Renal cortex interstitium (tissue), 11 donors: ENCODE results near the gene IRF2. TPM values are rescaled to one million over a fixed set of nuclear protein-coding genes. Genes with fewer than 3 reads are reported as not detected.

Experiments
- DNase-seq, 11 donors: peaks; one replicate each; pipeline ENCODE4 v3.0.0-alpha.2; 2013; ENCODE audit warnings: low read depth in 9 of 11, low spot score in 4 of 11; ENCODE audit errors: extremely low read depth in 1 of 11
- polyA plus RNA-seq, 3 donors: library from polyadenylated mRNA; unstranded; fragments of 120-200 nt; gene quantifications; one replicate each; pipeline ENCODE4 v1.2.1, GENCODE V29; 2013; ENCODE audit not compliant: insufficient read length in 3 of 3

The IRF2 gene
- polyA plus RNA-seq, 3 donors, result 30.9 to 35.1 (median 31.4) TPM

- no peak for DNase-seq
Observed at GRCh38 chr4:184362396-184362795, 112.0 kb downstream of the IRF2 start.

GRCh38 chr4:184361443-184361842 is 112.9 kb downstream of the IRF2 start:
- no peak for DNase-seq

GRCh38 chr4:184359888-184360287 is 114.5 kb downstream of the IRF2 start:
- DNase-seq, result no peak

- no peak for DNase-seq
Observed at GRCh38 chr4:184358521-184359232, 115.7 kb downstream of the IRF2 start.

GRCh38 chr4:184357772-184358171 is 116.6 kb downstream of the IRF2 start:
- DNase-seq, result no peak

- no peak for DNase-seq
Observed at GRCh38 chr4:184357165-184357564, 117.2 kb downstream of the IRF2 start.

- no peak for DNase-seq
Observed at GRCh38 chr4:184356366-184356765, 118.0 kb downstream of the IRF2 start.

GRCh38 chr4:184355857-184356256 is 118.5 kb downstream of the IRF2 start:
- DNase-seq, result no peak

GRCh38 chr4:184355111-184355604 is 119.2 kb downstream of the IRF2 start:
- peak in 9 of 11 donors; percentile 53 to 84 (median 75) for DNase-seq

GRCh38 chr4:184352891-184353290 is 121.5 kb downstream of the IRF2 start:
- no peak for DNase-seq

- no peak for DNase-seq
Observed at GRCh38 chr4:184351560-184352451, 122.5 kb downstream of the IRF2 start.

GRCh38 chr4:184350964-184351363 is 123.4 kb downstream of the IRF2 start:
- no peak for DNase-seq

- DNase-seq, result no peak
Observed at GRCh38 chr4:184350213-184350817, 124.0 kb downstream of the IRF2 start.

- DNase-seq, result no peak
Observed at GRCh38 chr4:184349283-184350039, 124.9 kb downstream of the IRF2 start.

GRCh38 chr4:184348311-184349233 is 125.8 kb downstream of the IRF2 start:
- no peak for DNase-seq

- peak in 6 of 11 donors; percentile 52 to 72 (median 66) for DNase-seq
Observed at GRCh38 chr4:184347251-184348239, 126.8 kb downstream of the IRF2 start.

GRCh38 chr4:184346682-184347081 is 127.7 kb downstream of the IRF2 start:
- DNase-seq, result no peak
